GM12878 (cell line): ENCODE results near the gene LRRC41. TPM values are rescaled to one million over a fixed set of nuclear protein-coding genes. Genes with fewer than 3 reads are reported as not detected.
"Not testable (repeated sequence)": the region's sequence is repeated elsewhere in the genome, so short reads cannot be mapped to it uniquely, and the experiment has no call there.

ENCODE experiments used
- ATAC-seq: fragments of 200-7000 bp; cut with Tn5 transposase; 3 replicates; pipeline ENCODE4 v1.9.1; 2020; ENCODE audit warnings: mild to moderate bottlenecking, moderate library complexity
- BruUV-seq: library from RNA; stranded (reverse); fragments of 400-500 nt; replicated peaks from 2 replicates; lab custom pipeline; 2021; lab: Mats Ljungman, UMichigan
- CTCF ChIA-PET: fragments of 300-600 bp; sonication (Branson Sonifier 250); formaldehyde crosslinking; extraction: SDS; loops from one replicate; lab custom pipeline; 2021; ENCODE audit warnings: inconsistent platforms; lab: Yijun Ruan, JAX
- POLR2A ChIA-PET: fragments of 350-600 bp; formaldehyde crosslinking; extraction: SDS; loops from one replicate; lab custom pipeline; 2021; ENCODE audit warnings: inconsistent platforms; lab: Charles Lee
- RAD21 ChIA-PET: fragments of 300-600 bp; sonication (Branson Sonifier 250); formaldehyde crosslinking; loops from one replicate; lab custom pipeline; 2023; ENCODE audit warnings: antibody characterized with exemption; ENCODE audit not compliant: unreplicated experiment; lab: Charles Lee
- SMC1A ChIA-PET: fragments of 300-600 bp; sonication (Branson Sonifier 250); formaldehyde crosslinking; loops from one replicate; lab custom pipeline; 2023; ENCODE audit not compliant: unreplicated experiment, uncharacterized antibody; lab: Charles Lee
- DNase-seq: peaks from one replicate; pipeline ENCODE4 v3.0.0-alpha.2; 2011; ENCODE audit warnings: low read depth, low spot score
- FAIRE-seq: peaks from 3 replicates; lab custom pipeline; 2011; peaks lifted over from hg19 to GRCh38; lab: Jason Lieb, UNC
- H2AFZ ChIP-seq: 2 replicates; pipeline ENCODE4 v1.6.0; 2011; ENCODE audit warnings: low read depth, low read length, control low read depth; ENCODE audit not compliant: control insufficient read depth
- H3K27ac ChIP-seq: 2 replicates; pipeline ENCODE4 v1.5.1; 2011; ENCODE audit warnings: control low read depth; ENCODE audit not compliant: control insufficient read depth, insufficient read depth
- H3K27me3 ChIP-seq, 2 experiments: replicated peaks in 1 of 2; 2 replicates each; pipeline versions ENCODE4 v1.6.0 to v1.6.1; 2011; ENCODE audit warnings: low read length in 1 of 2; ENCODE audit not compliant: control insufficient read depth in 2 of 2, insufficient read depth in 2 of 2
- H3K36me3 ChIP-seq, 2 experiments: 2 replicates each; pipeline ENCODE4 v1.5.1; 2011; ENCODE audit warnings: low read length in 1 of 2; ENCODE audit not compliant: control insufficient read depth in 2 of 2, insufficient read depth in 2 of 2
- H3K4me1 ChIP-seq: 2 replicates; pipeline ENCODE4 v1.6.1; 2011; ENCODE audit warnings: mild to moderate bottlenecking, low read length, moderate library complexity, mixed read lengths; ENCODE audit not compliant: control insufficient read depth, insufficient read depth
- H3K4me2 ChIP-seq: 2 replicates; pipeline ENCODE4 v1.6.0; 2011; ENCODE audit warnings: control low read depth; ENCODE audit not compliant: control insufficient read depth, insufficient read depth
- H3K4me3 ChIP-seq: fragments of 200-600 bp; sonication (generic); 2 replicates; pipeline ENCODE4 v1.5.1; 2016
- H3K79me2 ChIP-seq: 2 replicates; pipeline ENCODE4 v1.6.0; 2011; ENCODE audit warnings: low read length; ENCODE audit not compliant: control insufficient read depth, insufficient read depth
- H3K9ac ChIP-seq: 2 replicates; pipeline ENCODE4 v1.8.0; 2011; ENCODE audit warnings: low read length, control low read depth, mixed read lengths; ENCODE audit not compliant: control insufficient read depth, insufficient read depth
- H3K9me3 ChIP-seq: replicated peaks from 3 replicates; pipeline ENCODE4 v1.5.1; 2011; ENCODE audit warnings: mild to moderate bottlenecking, low read length; ENCODE audit not compliant: control insufficient read depth, insufficient read depth
- H4K20me1 ChIP-seq: 2 replicates; pipeline ENCODE4 v1.6.0; 2011; ENCODE audit not compliant: control insufficient read depth, insufficient read depth
- WGBS: methylation state at CpG from one replicate; pipeline ENCODE4 v1.1.6; 2016; ENCODE audit warnings: low lambda C conversion rate; ENCODE audit not compliant: insufficient replicate concordance, insufficient coverage; ENCODE audit errors: missing lambda C conversion rate; 5-methylcytosine and 5-hydroxymethylcytosine counted together
- in situ Hi-C: fragments of 300-500 bp; cut with MboI; formaldehyde crosslinking; loops from 9 replicates; pipeline ENCODE4 v1.14.3; 2018; ENCODE audit warnings: mixed read lengths
- intact Hi-C: fragments of 100-400 bp; cut with micrococcal nuclease; formaldehyde crosslinking; loops from one replicate; pipeline ENCODE4 v1.14.2; 2022; ENCODE audit not compliant: unreplicated experiment
- polyA plus RNA-seq, 11 experiments: library from polyadenylated mRNA; depleted of rRNA in 4 of 11; unstranded in 6 of 11; stranded (reverse) in 5 of 11; fragments of >200 nt; fragmentation: Nextera tagmentation in 4 of 11; fragmentation: Illumina TruSeq in 1 of 11; extraction: Ambion mirVana in 4 of 11; extraction: Trizol in 1 of 11; gene quantifications; 1 replicate in 1 of 11; 2 replicates in 10 of 11; pipeline versions ENCODE4 v1.2.1 to v1.2.3, GENCODE V29; 2011 to 2016; ENCODE audit warnings: inconsistent platforms in 2 of 11, missing spikeins in 2 of 11, low read depth in 1 of 11
- total RNA-seq, 4 experiments: library from RNA; depleted of rRNA in 3 of 4; stranded (reverse); fragments of >200 nt in 3 of 4; fragmentation: Illumina TruSeq in 1 of 4; extraction: Trizol in 1 of 4; gene quantifications; 2 replicates each; pipeline versions ENCODE4 v1.2.1 to v1.2.3, GENCODE V29; 2013 to 2021
- TF ChIP-seq, protein P1 (sequence below): fragments of 450-650 bp; IDR thresholded peaks from 2 replicates; pipeline ENCODE4 v1.6.1; 2017; ENCODE audit warnings: mild to moderate bottlenecking, moderate library complexity
- TF ChIP-seq, protein P2 (sequence below): fragments of 450-650 bp; IDR thresholded peaks from 2 replicates; pipeline ENCODE4 v1.6.1; 2017; ENCODE audit warnings: mild to moderate bottlenecking, moderate library complexity

The LRRC41 gene
- total and polyA plus RNA-seq, 10 of the 15 experiments (the other 5 are each of a cell fraction or from before 2014, with no cell fraction given), result 12.0 to 79.9 (median 48.5) TPM

DNA sequence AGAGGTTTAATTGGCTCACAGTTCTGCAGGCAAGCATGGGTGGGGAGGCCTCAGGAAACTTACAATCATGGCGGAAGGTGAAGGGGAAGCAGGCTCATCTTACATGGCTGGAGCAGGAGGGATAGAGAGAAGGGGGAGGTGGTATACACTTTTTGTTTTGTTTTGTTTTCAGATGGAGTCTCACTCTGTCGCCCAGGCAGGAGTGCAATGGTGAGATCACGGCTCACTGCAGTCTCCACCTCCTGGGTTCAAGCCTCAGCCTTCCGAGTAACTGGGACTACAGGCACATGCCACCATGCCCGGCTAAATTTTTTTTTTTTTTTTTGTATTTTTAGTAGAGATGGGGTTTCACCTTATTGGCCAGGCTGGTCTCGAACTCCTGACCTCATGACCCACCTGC, 18.8 kb upstream of the LRRC41 start:
- in situ Hi-C loops, H3K36me3 ChIP-seq, H3K27ac ChIP-seq, H3K9me3 ChIP-seq, H4K20me1 ChIP-seq, ATAC-seq, H3K9ac ChIP-seq, intact Hi-C loops, DNase-seq, H3K27me3 ChIP-seq, H3K4me3 ChIP-seq, BruUV-seq, H2AFZ ChIP-seq, FAIRE-seq: not testable (repeated sequence)
- Histone ChIP-seq H3K79me2 (peaks cover 64% of the 10 kb centered on the region), H3K4me1 (peaks cover 37% of the 10 kb centered on the region), H3K4me2 (0 out of 2 replicates have a peak overlapping the region, but pooled peaks have one; percentile 17)
- ChIA-PET CTCF (interaction anchor here (2.8 kb wide), 1 partner anchor 15 kb away, joined by 11 read pairs; no protein-coding TSS in a partner anchor), RAD21 (interaction anchor here (1.1 to 1.6 kb wide), 2 partner anchors 11 to 12 kb away, joined by 3 to 4 read pairs; no protein-coding TSS in a partner anchor), POLR2A (interaction anchor here (0.6 to 2.7 kb wide), 4 partner anchors 11 to 780 kb away, joined by 3 to 11 read pairs (median 4); no protein-coding TSS in a partner anchor), SMC1A (interaction anchor here (1.1 kb wide), 2 partner anchors 12 to 18 kb away, joined by 3 read pairs; no protein-coding TSS in a partner anchor)
- WGBS, result 67% methylated on average over 5 of the region's 6 CpGs

DNA sequence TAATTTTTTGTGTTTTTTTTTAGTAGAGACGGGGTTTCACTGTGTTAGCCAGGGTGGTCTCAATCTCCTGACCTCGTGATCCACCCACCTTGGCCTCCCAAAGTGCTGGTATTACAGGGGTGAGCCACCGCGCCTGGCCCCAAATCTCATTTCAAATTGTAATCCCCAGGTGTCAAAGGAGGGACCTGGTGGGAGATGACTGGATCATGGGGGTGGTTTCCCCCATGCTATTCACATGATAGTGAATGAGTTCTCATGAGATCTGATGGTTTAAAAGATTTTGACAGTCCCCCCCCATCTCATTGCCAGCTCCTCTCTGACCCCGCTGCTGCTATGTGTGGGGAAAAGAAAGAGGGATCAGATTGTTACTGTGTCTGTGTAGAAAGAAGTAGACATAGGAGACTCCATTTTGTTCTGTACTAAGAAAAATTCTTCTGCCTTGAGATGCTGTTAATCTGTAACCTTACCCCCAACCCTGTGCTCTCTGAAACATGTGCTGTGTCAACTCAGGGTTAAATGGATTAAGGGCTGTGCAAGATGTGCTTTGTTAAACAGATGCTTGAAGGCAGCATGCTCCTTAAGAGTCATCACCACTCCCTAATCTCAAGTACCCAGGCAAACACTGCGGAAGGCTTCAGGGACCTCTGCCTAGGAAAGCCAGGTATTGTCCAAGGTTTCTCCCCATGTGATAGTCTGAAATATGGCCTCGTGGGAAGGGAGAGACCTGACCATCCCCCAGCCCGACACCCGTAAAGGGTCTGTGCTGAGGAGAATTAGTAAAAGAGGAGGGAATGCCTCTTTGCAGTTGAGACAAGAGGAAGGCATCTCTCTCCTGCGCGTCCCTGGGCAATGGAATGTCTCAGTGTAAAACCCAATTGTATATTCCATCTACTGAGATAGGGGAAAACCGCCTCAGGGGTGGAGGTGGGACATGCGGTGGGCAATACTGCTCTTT, 16.8 kb upstream of the LRRC41 start:
- in situ Hi-C loops, H3K36me3 ChIP-seq, BruUV-seq, H3K9ac ChIP-seq, H3K27ac ChIP-seq, FAIRE-seq: not testable (repeated sequence)
- SMC1A ChIA-PET, result interaction anchor here (0.6 to 4.4 kb wide), 5 partner anchors 8 to 24 kb away, joined by 3 to 26 read pairs (median 3); no protein-coding TSS in a partner anchor
- peaks cover 56% of the 10 kb centered on the region for H3K79me2 ChIP-seq
- 89% methylated on average over 13 of the region's 13 CpGs for WGBS
- TF ChIP-seq, protein P1, sequence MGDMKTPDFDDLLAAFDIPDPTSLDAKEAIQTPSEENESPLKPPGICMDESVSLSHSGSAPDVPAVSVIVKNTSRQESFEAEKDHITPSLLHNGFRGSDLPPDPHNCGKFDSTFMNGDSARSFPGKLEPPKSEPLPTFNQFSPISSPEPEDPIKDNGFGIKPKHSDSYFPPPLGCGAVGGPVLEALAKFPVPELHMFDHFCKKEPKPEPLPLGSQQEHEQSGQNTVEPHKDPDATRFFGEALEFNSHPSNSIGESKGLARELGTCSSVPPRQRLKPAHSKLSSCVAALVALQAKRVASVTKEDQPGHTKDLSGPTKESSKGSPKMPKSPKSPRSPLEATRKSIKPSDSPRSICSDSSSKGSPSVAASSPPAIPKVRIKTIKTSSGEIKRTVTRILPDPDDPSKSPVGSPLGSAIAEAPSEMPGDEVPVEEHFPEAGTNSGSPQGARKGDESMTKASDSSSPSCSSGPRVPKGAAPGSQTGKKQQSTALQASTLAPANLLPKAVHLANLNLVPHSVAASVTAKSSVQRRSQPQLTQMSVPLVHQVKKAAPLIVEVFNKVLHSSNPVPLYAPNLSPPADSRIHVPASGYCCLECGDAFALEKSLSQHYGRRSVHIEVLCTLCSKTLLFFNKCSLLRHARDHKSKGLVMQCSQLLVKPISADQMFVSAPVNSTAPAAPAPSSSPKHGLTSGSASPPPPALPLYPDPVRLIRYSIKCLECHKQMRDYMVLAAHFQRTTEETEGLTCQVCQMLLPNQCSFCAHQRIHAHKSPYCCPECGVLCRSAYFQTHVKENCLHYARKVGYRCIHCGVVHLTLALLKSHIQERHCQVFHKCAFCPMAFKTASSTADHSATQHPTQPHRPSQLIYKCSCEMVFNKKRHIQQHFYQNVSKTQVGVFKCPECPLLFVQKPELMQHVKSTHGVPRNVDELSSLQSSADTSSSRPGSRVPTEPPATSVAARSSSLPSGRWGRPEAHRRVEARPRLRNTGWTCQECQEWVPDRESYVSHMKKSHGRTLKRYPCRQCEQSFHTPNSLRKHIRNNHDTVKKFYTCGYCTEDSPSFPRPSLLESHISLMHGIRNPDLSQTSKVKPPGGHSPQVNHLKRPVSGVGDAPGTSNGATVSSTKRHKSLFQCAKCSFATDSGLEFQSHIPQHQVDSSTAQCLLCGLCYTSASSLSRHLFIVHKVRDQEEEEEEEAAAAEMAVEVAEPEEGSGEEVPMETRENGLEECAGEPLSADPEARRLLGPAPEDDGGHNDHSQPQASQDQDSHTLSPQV, result peak; percentile 97
- TF ChIP-seq, protein P2, sequence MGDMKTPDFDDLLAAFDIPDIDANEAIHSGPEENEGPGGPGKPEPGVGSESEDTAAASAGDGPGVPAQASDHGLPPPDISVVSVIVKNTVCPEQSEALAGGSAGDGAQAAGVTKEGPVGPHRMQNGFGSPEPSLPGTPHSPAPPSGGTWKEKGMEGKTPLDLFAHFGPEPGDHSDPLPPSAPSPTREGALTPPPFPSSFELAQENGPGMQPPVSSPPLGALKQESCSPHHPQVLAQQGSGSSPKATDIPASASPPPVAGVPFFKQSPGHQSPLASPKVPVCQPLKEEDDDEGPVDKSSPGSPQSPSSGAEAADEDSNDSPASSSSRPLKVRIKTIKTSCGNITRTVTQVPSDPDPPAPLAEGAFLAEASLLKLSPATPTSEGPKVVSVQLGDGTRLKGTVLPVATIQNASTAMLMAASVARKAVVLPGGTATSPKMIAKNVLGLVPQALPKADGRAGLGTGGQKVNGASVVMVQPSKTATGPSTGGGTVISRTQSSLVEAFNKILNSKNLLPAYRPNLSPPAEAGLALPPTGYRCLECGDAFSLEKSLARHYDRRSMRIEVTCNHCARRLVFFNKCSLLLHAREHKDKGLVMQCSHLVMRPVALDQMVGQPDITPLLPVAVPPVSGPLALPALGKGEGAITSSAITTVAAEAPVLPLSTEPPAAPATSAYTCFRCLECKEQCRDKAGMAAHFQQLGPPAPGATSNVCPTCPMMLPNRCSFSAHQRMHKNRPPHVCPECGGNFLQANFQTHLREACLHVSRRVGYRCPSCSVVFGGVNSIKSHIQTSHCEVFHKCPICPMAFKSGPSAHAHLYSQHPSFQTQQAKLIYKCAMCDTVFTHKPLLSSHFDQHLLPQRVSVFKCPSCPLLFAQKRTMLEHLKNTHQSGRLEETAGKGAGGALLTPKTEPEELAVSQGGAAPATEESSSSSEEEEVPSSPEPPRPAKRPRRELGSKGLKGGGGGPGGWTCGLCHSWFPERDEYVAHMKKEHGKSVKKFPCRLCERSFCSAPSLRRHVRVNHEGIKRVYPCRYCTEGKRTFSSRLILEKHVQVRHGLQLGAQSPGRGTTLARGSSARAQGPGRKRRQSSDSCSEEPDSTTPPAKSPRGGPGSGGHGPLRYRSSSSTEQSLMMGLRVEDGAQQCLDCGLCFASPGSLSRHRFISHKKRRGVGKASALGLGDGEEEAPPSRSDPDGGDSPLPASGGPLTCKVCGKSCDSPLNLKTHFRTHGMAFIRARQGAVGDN, result peak; percentile 95
- TF ChIP-seq, all 136 proteins: peak for 2; not testable (repeated sequence) for 134
- H3K27me3 ChIP-seq, H2AFZ ChIP-seq, DNase-seq, H4K20me1 ChIP-seq, ATAC-seq, H3K4me3 ChIP-seq, intact Hi-C loops, H3K4me2 ChIP-seq, H3K9me3 ChIP-seq: not testable (repeated sequence)
- CTCF ChIA-PET, result interaction anchor here (0.6 to 2.8 kb wide), 5 partner anchors 13 to 215 kb away, joined by 3 to 11 read pairs (median 3); no protein-coding TSS in a partner anchor
- POLR2A ChIA-PET, result interaction anchor here (2.0 to 2.6 kb wide), 2 partner anchors 11 to 12 kb away, joined by 5 to 18 read pairs; no protein-coding TSS in a partner anchor
- RAD21 ChIA-PET, result interaction anchor here (1.3 kb wide), 1 partner anchor 12 kb away, joined by 8 read pairs; no protein-coding TSS in a partner anchor
- peaks cover 33% of the 10 kb centered on the region for H3K4me1 ChIP-seq
